ENCODE data around the gene CNTNAP2.

Gene CNTNAP2

DNA sequence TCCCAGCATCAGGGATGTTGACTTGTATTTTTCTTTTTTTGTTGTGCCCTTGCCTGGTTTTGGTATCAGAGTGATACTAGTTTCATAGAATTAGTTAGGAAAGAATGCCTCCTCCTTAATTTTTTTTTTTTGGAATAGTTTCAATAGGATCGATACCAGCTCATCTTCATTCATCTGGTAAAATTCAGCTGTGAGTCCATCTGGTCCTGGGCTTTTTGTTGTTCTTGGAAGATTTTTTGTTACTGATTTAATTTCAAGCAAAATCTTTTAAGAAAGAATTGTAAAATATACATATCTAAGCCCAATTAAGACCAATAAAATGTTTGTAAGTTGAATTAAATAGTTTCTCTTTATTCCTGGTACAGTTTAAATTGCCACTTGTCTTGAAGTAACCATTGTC is 1159.5 kb downstream of the CNTNAP2 start:
- TF ChIP-seq, protein P1, sequence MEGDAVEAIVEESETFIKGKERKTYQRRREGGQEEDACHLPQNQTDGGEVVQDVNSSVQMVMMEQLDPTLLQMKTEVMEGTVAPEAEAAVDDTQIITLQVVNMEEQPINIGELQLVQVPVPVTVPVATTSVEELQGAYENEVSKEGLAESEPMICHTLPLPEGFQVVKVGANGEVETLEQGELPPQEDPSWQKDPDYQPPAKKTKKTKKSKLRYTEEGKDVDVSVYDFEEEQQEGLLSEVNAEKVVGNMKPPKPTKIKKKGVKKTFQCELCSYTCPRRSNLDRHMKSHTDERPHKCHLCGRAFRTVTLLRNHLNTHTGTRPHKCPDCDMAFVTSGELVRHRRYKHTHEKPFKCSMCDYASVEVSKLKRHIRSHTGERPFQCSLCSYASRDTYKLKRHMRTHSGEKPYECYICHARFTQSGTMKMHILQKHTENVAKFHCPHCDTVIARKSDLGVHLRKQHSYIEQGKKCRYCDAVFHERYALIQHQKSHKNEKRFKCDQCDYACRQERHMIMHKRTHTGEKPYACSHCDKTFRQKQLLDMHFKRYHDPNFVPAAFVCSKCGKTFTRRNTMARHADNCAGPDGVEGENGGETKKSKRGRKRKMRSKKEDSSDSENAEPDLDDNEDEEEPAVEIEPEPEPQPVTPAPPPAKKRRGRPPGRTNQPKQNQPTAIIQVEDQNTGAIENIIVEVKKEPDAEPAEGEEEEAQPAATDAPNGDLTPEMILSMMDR (conservative IDR thresholded peaks at IDR 0.05; ENCODE audit: low read depth, low read length): no peak
- no peak for DNase-seq (ENCODE audit: low read depth)
- H3K4me3 ChIP-seq (ENCODE audit: low read depth, low read length): no peak overlapping the region

DNA sequence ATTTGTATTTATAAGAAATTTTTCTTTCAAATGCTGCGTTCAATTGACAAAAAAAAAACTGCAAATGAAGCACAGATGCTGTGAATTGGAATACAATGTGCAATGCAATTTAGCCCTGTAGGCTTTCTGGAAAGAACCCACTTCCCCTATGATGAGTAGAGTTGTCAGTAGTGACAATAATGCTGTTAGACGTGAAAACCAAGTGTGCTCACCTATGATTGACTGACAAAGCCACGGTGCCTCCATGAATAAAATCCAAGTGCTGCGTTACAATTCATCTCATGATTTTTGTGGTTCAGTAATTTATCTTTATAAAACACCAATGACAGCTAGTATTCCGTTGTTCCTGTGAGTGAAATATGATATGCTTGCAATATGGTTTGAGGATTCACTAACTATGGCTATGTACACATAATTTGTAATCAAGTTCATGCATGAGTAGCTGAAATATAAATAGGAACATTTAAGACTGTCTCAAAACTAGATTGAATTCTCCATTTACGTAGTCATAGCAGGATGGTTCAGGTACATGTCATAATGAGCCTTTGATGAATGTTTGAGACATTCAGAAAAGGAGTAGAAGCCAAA is 1160.3 kb downstream of the CNTNAP2 start:
- DNase-seq (ENCODE audit: low read depth): no peak
- H3K4me3 ChIP-seq (ENCODE audit: low read depth, low read length): no peak overlapping the region
- TF ChIP-seq, protein P1 (conservative IDR thresholded peaks at IDR 0.05; ENCODE audit: low read depth, low read length): no peak

DNA sequence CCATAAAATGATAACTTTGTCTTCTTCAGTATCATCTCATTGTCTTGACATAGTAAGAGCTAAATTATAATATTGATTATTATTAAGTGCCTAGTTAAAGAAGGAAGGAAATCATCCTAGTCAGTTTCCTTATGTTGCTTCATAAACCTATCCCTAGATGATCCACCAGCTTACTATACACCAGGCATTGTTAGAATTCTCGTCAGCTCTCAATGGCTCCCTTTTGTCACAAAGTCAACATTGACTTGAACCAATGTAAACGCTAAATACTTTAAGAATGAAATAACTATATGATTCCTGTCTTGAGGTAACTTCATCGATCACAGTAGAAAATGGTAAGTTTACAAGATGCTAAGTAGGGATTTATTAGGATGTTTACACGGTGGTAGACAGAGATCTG is 1162.9 kb downstream of the CNTNAP2 start:
- no peak overlapping the region for H3K4me3 ChIP-seq (ENCODE audit: low read depth, low read length)
- DNase-seq (ENCODE audit: low read depth): no peak
- TF ChIP-seq, protein P1 (conservative IDR thresholded peaks at IDR 0.05; ENCODE audit: low read depth, low read length): no peak

DNA sequence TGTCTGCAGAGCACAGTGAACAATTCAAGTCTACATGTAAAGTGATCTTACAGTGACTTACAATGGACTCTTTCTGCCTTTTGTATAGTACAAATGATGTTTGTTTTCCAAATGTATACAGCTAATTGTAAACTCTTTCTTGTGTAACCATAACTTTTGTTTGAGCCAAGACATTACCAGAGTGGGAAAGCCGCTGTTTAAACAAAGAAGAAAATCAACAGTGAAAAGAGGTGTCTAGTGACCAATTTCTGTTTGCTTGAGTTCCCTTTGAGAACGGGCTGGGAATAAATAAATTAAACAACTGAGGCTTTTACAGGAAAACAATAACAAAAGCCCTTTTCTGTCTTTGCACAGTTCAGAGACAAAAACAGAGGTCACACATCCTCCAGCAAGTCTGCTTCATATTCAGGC is 1163.4 kb downstream of the CNTNAP2 start:
- TF ChIP-seq, protein P1 (conservative IDR thresholded peaks at IDR 0.05; ENCODE audit: low read depth, low read length): no peak
- H3K4me3 ChIP-seq (ENCODE audit: low read depth, low read length): no peak overlapping the region
- DNase-seq (ENCODE audit: low read depth): no peak

DNA sequence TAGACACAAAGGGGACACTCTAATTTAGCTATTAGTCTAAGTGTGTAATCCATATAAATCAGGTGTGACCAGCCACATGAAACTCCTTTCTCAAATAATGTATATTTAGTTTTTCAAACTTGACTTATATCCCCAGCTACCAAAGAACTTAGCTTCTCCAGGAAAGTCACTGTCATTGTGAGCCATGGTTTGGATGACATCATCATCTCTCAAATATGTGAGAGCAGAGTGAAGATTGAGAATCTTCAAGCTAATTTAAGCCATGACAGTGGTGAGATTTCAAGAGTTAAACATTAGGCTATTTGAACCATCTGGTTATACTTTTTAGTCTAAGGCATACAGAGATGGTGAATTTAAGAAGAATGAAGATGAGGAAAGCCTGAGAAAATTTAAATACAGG is 1165.6 kb downstream of the CNTNAP2 start:
- no peak overlapping the region for H3K4me3 ChIP-seq (ENCODE audit: low read depth, low read length)
- TF ChIP-seq, protein P1 (conservative IDR thresholded peaks at IDR 0.05; ENCODE audit: low read depth, low read length): no peak
- no peak for DNase-seq (ENCODE audit: low read depth)

DNA sequence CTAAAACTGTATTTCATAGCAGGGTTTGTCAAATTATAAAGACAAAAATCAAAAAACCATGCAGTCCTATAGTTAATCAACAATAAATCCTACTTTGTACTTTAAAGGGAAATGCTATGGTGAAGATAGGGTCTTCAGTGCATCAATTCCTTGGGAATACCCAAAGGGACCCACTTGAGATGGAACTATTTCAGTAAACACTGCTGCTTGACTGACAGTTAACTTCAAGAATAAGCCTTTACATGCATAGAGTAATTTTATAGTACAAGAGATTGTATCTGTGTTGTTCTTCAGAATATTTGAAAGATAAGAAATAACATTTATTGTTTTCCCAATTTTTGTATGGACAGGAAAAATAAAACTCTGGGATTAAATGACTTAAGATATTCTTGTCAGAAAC is 1179.6 kb downstream of the CNTNAP2 start:
- TF ChIP-seq, protein P1 (conservative IDR thresholded peaks at IDR 0.05; ENCODE audit: low read depth, low read length): no peak
- no peak overlapping the region for H3K4me3 ChIP-seq (ENCODE audit: low read depth, low read length)

DNA sequence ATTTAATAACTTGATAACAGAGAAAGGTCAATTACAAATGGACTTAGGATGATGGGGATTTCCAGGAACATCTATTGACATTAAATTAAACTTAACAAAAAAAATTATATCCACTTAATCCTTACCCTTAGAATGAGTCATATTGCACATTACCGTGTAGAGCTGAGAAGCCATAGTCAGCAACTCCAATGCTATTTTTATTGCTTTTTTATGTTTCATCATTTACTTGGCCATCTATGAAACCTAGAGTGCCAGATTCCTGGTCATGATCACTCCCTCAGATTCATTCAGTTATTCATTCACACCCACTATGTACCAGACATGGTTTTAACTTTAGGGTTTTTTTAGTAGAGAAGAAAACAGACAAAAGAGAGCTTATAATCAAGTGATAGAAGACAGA is 1180.4 kb downstream of the CNTNAP2 start:
- no peak overlapping the region for H3K4me3 ChIP-seq (ENCODE audit: low read depth, low read length)
- DNase-seq (ENCODE audit: low read depth): no peak
- TF ChIP-seq, protein P1 (conservative IDR thresholded peaks at IDR 0.05; ENCODE audit: low read depth, low read length): no peak

More for the DNA sequence above, 1179.6 kb downstream of the CNTNAP2 start:
- no peak for DNase-seq (ENCODE audit: low read depth)

All from choroid plexus epithelial cell (primary cell).